ENCODE measurements around the gene ACP1.

DNA sequence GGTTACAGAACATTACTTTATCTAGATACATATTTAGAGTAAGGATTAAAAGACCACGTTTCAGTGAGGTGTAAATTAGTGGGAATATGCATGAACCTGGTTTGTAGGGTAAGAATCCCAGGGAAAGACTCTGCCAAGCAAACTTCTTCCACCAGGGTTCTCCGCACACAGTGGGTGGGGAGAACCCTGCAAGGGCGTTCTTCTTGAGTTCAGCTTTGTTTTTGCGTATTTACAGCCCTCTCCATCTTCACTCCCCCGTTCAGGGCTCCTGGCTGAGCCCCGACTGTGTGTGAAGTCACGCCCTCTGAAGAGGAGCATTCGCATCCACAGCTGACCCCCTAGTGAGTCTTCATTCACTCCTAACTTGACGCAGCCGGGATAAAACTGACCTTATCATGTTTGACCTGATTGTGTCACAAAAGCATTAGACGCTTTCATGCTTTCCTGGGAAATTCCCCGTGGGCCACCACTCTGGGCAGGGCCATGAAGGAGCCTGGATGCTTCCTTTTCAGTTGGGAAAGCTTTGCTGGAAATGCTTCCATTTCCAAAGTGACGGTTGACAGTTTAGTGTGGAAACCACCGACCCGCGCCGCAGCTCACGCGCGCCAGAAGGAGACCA is 22.1 kb downstream of the ACP1 start:
- TF ChIP-seq POLR2AphosphoS5 (IDR thresholded peaks at IDR 0.05; ENCODE audit: low read depth, low read length): no peak
- TF ChIP-seq MXI1 (IDR thresholded peaks at IDR 0.05; ENCODE audit: low read depth, low read length): no peak
- no peak for TF ChIP-seq RFX5 (IDR thresholded peaks at IDR 0.05; ENCODE audit: low read length)
